HFFc6 (cell line): ENCODE measurements around the gene LHB. TPM values are rescaled to one million over a fixed set of nuclear protein-coding genes. Genes with fewer than 3 reads are reported as not detected.

Experiments
- DNase-seq: peaks from one replicate; pipeline ENCODE4 v3.0.0-alpha.2; 2018
- H3K27ac Mint-ChIP-seq: 2 replicates; pipeline ENCODE4 v1.8.0; 2020; ENCODE audit warnings: mild to moderate bottlenecking, mixed read lengths
- H3K27me3 Mint-ChIP-seq: 2 replicates; pipeline ENCODE4 v1.8.0; 2021; ENCODE audit warnings: mild to moderate bottlenecking, moderate library complexity, mixed read lengths; ENCODE audit not compliant: insufficient read depth
- H3K36me3 Mint-ChIP-seq: 2 replicates; pipeline ENCODE4 v1.8.0; 2021; ENCODE audit warnings: low read depth, mixed read lengths
- H3K4me1 Mint-ChIP-seq: 2 replicates; pipeline ENCODE4 v1.8.0; 2020; ENCODE audit warnings: low read depth, mixed read lengths
- H3K4me3 Mint-ChIP-seq: 2 replicates; pipeline ENCODE4 v1.8.0; 2020; ENCODE audit warnings: mild to moderate bottlenecking, moderate library complexity, mixed read lengths
- H3K9me3 Mint-ChIP-seq: 2 replicates; pipeline ENCODE4 v1.8.0; 2020; ENCODE audit warnings: mild to moderate bottlenecking, mixed read lengths
- total RNA-seq, 6 experiments: library from RNA; stranded (reverse); fragmentation: NEBNext Ultra II Directional; extraction: Animal tissue kit (Norgen Biotek cat#: 25700); gene quantifications; 2 replicates in 1 of 6; 3 replicates in 5 of 6; pipeline ENCODE4 v1.2.3, GENCODE V29; 2021
- TF ChIP-seq, protein P1 (sequence below): fragments of 200-600 bp; sonication (generic); IDR thresholded peaks from 2 replicates; pipeline ENCODE4 v1.5.0; 2021; ENCODE audit warnings: antibody characterized with exemption, mild to moderate bottlenecking

LHB gene
- total RNA-seq, 6 experiments from 2014 or later = 0.46 TPM; not detected in 5

DNA sequence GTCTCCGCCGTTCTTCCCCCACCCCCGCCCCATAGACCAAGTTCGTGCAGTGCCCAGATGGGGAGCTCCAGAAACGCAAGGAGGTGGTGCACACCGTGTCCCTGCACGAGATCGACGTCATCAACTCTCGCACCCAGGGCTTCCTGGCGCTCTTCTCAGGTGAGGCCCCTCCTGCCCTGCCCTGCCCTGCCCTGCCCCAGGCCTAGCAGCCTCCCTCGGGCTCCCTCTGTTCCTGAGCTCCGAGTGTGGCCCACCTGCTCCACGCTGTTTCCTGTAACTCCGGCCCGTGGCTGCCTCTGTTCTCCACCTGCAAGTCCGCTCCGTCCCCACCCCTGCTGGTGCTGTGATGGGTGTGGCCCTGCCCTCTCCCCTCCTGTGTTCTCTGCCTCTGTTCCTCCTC lies 6.4 kb downstream of the LHB start:
- Mint-ChIP-seq H3K4me1 (no peaks in the 10 kb centered on the region), H3K27me3 (peaks cover 1% of the 10 kb centered on the region), H3K4me3 (no peak overlapping the region), H3K36me3 (peaks cover 24% of the 10 kb centered on the region), H3K9me3 (no peaks in the 10 kb centered on the region), H3K27ac (no peak overlapping the region)
- TF ChIP-seq, protein P1, sequence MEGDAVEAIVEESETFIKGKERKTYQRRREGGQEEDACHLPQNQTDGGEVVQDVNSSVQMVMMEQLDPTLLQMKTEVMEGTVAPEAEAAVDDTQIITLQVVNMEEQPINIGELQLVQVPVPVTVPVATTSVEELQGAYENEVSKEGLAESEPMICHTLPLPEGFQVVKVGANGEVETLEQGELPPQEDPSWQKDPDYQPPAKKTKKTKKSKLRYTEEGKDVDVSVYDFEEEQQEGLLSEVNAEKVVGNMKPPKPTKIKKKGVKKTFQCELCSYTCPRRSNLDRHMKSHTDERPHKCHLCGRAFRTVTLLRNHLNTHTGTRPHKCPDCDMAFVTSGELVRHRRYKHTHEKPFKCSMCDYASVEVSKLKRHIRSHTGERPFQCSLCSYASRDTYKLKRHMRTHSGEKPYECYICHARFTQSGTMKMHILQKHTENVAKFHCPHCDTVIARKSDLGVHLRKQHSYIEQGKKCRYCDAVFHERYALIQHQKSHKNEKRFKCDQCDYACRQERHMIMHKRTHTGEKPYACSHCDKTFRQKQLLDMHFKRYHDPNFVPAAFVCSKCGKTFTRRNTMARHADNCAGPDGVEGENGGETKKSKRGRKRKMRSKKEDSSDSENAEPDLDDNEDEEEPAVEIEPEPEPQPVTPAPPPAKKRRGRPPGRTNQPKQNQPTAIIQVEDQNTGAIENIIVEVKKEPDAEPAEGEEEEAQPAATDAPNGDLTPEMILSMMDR = no peak
- no peak for DNase-seq

DNA sequence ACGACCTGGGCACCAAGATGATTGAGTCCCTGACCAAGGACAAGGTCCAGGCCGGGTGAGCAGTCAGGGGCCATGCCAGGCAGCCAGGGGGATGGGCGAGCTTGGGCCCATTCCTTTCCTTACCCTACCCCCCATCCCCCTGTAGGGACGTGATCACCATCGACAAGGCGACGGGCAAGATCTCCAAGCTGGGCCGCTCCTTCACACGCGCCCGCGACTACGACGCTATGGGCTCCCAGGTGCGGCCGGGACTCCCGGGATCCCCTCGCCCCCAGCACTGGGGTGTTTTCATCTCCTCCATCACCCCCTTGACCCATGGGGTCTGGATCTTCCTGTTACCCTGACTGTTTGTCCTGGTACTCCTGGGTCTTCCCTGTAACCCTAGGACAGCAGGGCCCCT lies 7.1 kb downstream of the LHB start:
- Mint-ChIP-seq H3K36me3 (peaks cover 22% of the 10 kb centered on the region), H3K4me3 (no peak overlapping the region), H3K27ac (no peak overlapping the region), H3K9me3 (no peaks in the 10 kb centered on the region), H3K27me3 (peaks cover 1% of the 10 kb centered on the region), H3K4me1 (no peaks in the 10 kb centered on the region)
- TF ChIP-seq, protein P1 = no peak
- DNase-seq = no peak

DNA sequence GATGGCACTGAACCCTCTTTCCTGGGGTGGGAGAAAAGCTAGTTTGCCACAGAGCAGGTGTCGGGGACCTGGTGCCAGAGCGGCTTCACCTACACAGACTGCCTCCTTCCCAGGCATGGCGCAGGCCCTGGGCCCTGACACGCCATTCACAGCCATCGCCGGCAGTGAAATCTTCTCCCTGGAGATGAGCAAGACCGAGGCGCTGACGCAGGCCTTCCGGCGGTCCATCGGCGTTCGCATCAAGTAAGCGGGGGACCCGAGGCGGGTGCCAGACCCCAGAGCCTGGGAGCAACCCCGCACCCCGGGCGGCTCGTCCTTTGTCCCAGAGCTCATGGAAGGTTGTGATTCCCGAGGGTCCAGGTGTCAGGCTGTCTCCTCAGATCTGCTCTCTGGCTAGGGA lies 10.0 kb downstream of the LHB start:
- H3K27me3 Mint-ChIP-seq = peaks cover 1% of the 10 kb centered on the region; the same call in 1 of the 2 replicates
- H3K9me3 Mint-ChIP-seq = no peaks in the 10 kb centered on the region
- DNase-seq = no peak
- no peaks in the 10 kb centered on the region for H3K4me1 Mint-ChIP-seq
- H3K36me3 Mint-ChIP-seq = peaks cover 10% of the 10 kb centered on the region
- H3K4me3 Mint-ChIP-seq = no peak overlapping the region
- no peak overlapping the region for H3K27ac Mint-ChIP-seq
- TF ChIP-seq, protein P1 = no peak

DNA sequence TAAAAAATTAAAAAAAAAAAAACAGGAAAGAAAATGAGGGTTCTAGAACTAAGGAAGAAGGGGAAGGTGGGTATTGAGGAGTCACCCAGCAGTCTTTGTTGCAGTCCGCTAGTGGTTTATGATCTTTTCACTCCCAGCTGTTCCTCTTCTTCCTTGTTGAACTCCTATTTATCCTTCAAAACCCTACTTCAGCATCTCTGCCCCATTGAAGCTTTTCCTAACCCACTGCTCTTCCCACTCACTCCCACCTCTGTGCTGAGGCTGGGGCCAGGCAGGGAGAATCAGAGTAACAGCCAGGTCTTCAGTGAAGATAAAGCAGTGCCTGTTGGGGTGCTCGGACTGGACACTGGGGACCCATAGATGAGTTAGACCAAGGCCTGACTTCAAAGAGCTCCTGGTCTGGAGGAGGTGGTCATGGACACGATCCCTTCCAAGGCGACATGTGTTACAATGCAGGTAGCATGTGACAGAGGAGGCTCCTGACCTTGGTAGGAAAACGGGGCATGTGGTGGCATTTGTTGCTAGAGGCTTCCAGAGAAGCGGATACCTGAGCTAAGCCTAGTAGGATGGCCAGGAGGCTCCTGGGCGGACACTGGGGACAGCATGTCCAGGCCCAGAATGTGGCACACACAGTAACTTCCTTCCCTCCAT lies 11.8 kb downstream of the LHB start:
- Mint-ChIP-seq H3K4me3 (no peak overlapping the region), H3K27ac (no peak overlapping the region), H3K36me3 (peaks cover 5% of the 10 kb centered on the region), H3K27me3 (peaks cover 1% of the 10 kb centered on the region; the same call in 1 of the 2 replicates), H3K9me3 (no peaks in the 10 kb centered on the region), H3K4me1 (peaks cover under 1% of the 10 kb centered on the region)
- no peak for DNase-seq
- TF ChIP-seq, protein P1 = no peak

DNA sequence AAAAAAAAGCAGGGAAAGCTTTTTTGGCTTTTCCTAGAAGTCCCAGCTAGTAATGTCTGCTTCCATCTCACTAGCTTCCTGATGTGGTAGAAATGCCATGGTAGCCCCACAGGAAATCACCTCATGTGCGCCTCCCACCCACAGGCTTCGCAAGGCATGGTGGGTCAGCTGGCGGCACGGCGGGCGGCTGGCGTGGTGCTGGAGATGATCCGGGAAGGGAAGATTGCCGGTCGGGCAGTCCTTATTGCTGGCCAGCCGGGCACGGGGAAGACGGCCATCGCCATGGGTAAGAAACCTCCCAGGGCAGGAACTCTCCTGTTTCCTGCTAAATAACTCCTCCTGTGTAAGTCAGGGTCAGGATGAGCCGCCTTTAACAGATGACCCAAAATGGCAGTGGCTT lies 12.8 kb downstream of the LHB start:
- TF ChIP-seq, protein P1 = no peak
- Mint-ChIP-seq H3K4me1 (peaks cover 10% of the 10 kb centered on the region), H3K27ac (no peak overlapping the region; the same call in 1 of the 2 replicates), H3K27me3 (peaks cover 1% of the 10 kb centered on the region; the same call in 1 of the 2 replicates), H3K4me3 (no peak overlapping the region), H3K9me3 (no peaks in the 10 kb centered on the region), H3K36me3 (peaks cover 10% of the 10 kb centered on the region)
- no peak for DNase-seq
